ENCODE data around the gene JPH3.

The JPH3 gene

DNA sequence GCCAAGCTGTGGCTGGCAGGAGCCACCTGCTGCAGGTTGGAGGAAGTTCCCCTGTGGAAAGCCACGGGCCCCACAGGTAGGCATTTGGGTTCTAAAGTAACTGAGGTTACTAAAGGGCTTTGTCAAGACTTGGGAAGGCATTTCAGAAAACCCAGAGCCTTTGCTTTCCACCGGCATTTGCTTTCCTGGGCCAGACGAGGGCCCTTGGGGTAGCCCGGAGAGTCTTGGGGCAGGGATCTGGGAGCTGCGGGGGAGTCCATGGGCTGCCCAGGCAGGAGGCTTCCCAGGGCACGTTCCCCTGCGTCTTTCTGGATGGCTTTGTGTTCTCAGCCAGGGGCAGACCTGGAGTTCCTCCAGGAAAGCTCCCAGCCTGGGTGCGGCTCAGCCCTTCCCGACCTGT lies 43.5 kb downstream of the JPH3 start:
- Histone ChIP-seq H3K4me3 (ENCODE audit: low read length) (no peak overlapping the region), H3K9me3 (ENCODE audit: control insufficient read depth, low read length) (no peaks in the 10 kb centered on the region), H3K36me3 (ENCODE audit: control insufficient read depth, insufficient read depth, low read length, severe bottlenecking) (no peaks in the 10 kb centered on the region), H3K9ac (ENCODE audit: low read length) (no peak overlapping the region), H3K4me1 (ENCODE audit: control insufficient read depth, insufficient read depth, low read length) (no peaks in the 10 kb centered on the region), H3K27me3 (replicated peaks; ENCODE audit: control insufficient read depth, insufficient read depth, low read length) (peaks cover 66% of the 10 kb centered on the region)
- no peak for DNase-seq (ENCODE audit: low read depth)

DNA sequence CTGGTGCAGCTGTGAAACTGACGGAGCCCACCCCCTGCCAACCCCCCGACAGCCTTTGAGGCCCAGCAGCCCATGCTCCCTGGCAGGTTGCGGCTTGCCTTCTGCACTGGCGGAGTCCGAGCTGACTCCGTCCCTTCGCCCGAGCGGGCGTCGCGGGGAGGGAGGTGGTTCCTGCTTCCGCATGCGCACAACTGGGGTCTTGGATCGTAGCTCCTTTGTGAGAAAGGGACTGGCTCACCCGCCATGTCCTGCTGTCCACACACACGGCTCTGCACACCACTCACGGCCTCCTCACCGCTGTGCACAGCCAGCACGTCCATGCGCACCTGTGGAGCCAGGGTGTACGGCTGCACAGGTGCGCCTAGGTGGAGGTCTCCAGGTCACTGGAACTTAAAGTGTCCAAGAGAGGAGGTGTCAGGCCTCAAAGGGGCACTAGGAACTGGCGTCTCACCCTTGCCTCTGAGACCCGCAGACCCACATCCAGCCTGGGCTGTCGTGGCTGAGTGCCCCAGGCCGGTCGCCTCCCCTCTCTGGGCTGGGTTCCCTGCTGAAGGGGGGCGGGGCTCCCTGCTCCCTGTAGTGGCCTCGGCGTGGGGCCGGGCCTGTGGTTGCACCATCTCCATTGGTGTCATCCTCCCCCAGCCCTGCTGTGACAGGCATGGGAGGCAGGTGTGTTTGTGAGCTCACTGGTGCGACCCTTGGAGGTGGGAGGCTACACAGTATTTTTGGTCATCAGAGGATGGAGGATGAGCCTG lies 45.3 kb downstream of the JPH3 start:
- no peak overlapping the region for H3K4me3 ChIP-seq (ENCODE audit: low read length)
- no peak for DNase-seq (ENCODE audit: low read depth)
- no peaks in the 10 kb centered on the region for H3K9me3 ChIP-seq (ENCODE audit: control insufficient read depth, low read length)
- no peak overlapping the region for H3K9ac ChIP-seq (ENCODE audit: low read length)
- peaks cover 59% of the 10 kb centered on the region for H3K27me3 ChIP-seq (replicated peaks; ENCODE audit: control insufficient read depth, insufficient read depth, low read length)
- no peaks in the 10 kb centered on the region for H3K4me1 ChIP-seq (ENCODE audit: control insufficient read depth, insufficient read depth, low read length)
- no peaks in the 10 kb centered on the region for H3K36me3 ChIP-seq (ENCODE audit: control insufficient read depth, insufficient read depth, low read length, severe bottlenecking)

DNA sequence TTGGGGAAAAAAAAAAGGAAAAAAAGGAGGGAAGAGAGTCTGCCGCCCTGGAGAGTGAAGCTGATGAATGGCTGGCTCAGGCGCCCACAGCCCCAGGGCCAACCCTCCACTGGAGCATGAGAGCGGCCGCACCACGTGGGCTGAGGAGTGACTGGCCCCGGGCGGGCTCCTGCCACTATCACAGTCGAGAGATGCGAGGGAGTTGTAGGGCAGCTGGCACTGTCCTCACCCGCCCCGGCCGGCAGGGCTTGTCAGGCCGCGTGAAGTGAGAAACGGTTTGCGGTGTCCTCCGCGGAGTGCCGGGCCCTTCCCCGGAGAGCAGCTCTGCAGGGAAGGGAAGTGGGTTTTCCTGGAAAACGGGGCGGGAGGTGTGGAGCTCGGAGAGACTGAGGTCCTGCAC lies 45.9 kb downstream of the JPH3 start:
- Histone ChIP-seq H3K4me1 (ENCODE audit: control insufficient read depth, insufficient read depth, low read length) (no peaks in the 10 kb centered on the region), H3K27me3 (replicated peaks; ENCODE audit: control insufficient read depth, insufficient read depth, low read length) (peaks cover 55% of the 10 kb centered on the region), H3K9me3 (ENCODE audit: control insufficient read depth, low read length) (no peaks in the 10 kb centered on the region), H3K36me3 (ENCODE audit: control insufficient read depth, insufficient read depth, low read length, severe bottlenecking) (no peaks in the 10 kb centered on the region), H3K9ac (ENCODE audit: low read length) (no peak overlapping the region), H3K4me3 (ENCODE audit: low read length) (no peak overlapping the region)
- DNase-seq (ENCODE audit: low read depth), result no peak

GRCh38 chr16:87648698-87649487 lies 46.6 kb downstream of the JPH3 start:
- no peak overlapping the region for H3K4me3 ChIP-seq (ENCODE audit: low read length)
- no peak overlapping the region for H3K9ac ChIP-seq (ENCODE audit: low read length)
- no peaks in the 10 kb centered on the region for H3K4me1 ChIP-seq (ENCODE audit: control insufficient read depth, insufficient read depth, low read length)
- no peak for DNase-seq (ENCODE audit: low read depth)
- no peaks in the 10 kb centered on the region for H3K36me3 ChIP-seq (ENCODE audit: control insufficient read depth, insufficient read depth, low read length, severe bottlenecking)
- peaks cover 54% of the 10 kb centered on the region for H3K27me3 ChIP-seq (replicated peaks; ENCODE audit: control insufficient read depth, insufficient read depth, low read length)
- no peaks in the 10 kb centered on the region for H3K9me3 ChIP-seq (ENCODE audit: control insufficient read depth, low read length)

- no peaks in the 10 kb centered on the region for H3K36me3 ChIP-seq (ENCODE audit: control insufficient read depth, insufficient read depth, low read length, severe bottlenecking)
- H3K4me3 ChIP-seq (ENCODE audit: low read length), result no peak overlapping the region
- DNase-seq (ENCODE audit: low read depth), result no peak
- H3K4me1 ChIP-seq (ENCODE audit: control insufficient read depth, insufficient read depth, low read length), result no peaks in the 10 kb centered on the region
- H3K9me3 ChIP-seq (ENCODE audit: control insufficient read depth, low read length), result peaks cover 9% of the 10 kb centered on the region
- peaks cover 69% of the 10 kb centered on the region for H3K27me3 ChIP-seq (replicated peaks; ENCODE audit: control insufficient read depth, insufficient read depth, low read length)
- H3K9ac ChIP-seq (ENCODE audit: low read length), result no peak overlapping the region
These were observed 50.1 kb downstream of the JPH3 start for GRCh38 chr16:87652386-87652785.

DNA sequence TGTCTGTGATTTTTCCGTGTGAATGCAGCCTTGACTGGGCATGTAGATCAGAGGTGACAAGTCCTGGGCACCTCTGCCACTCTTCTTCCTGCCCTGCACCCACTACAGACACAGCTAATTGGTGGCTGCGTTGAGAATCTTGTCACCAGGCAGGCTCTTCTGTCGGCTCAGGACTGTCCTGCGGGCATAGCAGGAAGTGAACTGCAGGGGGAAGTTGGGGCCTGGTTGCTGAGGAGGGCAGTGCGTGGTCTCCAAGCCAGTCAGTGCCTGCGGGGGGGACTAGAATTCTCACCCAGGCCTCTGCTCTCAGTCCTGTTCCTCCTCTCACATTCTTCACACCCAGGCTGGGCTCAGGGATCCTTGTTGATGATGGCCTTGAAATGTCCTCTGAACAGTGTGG lies 50.5 kb downstream of the JPH3 start:
- peaks cover 70% of the 10 kb centered on the region for H3K27me3 ChIP-seq (replicated peaks; ENCODE audit: control insufficient read depth, insufficient read depth, low read length)
- H3K36me3 ChIP-seq (ENCODE audit: control insufficient read depth, insufficient read depth, low read length, severe bottlenecking), result no peaks in the 10 kb centered on the region

DNA sequence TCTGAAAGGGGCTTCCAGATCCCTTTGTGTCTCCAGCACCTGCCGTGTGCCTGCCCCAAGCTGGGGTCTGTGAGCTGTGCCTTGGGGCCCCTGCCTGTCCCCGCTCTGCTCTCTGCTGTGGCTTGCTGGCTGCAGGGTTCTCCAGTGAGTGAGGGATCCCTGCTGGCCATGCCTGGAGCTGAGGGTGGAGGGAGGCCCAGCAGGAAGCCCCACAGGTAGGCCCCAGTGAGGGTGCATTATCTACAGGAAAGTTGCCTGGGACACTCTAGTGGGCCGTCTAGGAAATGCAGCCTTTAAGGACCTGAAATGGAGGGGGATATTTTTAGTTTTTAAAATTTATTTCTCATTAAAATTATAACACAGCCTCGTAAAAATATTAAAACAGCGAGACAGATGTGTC lies 50.9 kb downstream of the JPH3 start:
- DNase-seq (ENCODE audit: low read depth), result peak; percentile 30

More for the DNA sequence above, 50.5 kb downstream of the JPH3 start:
- peaks cover 13% of the 10 kb centered on the region for H3K9me3 ChIP-seq (ENCODE audit: control insufficient read depth, low read length)
- H3K4me1 ChIP-seq (ENCODE audit: control insufficient read depth, insufficient read depth, low read length), result no peaks in the 10 kb centered on the region
- H3K9ac ChIP-seq (ENCODE audit: low read length), result no peak overlapping the region
- DNase-seq (ENCODE audit: low read depth), result no peak
- no peak overlapping the region for H3K4me3 ChIP-seq (ENCODE audit: low read length)

DNA sequence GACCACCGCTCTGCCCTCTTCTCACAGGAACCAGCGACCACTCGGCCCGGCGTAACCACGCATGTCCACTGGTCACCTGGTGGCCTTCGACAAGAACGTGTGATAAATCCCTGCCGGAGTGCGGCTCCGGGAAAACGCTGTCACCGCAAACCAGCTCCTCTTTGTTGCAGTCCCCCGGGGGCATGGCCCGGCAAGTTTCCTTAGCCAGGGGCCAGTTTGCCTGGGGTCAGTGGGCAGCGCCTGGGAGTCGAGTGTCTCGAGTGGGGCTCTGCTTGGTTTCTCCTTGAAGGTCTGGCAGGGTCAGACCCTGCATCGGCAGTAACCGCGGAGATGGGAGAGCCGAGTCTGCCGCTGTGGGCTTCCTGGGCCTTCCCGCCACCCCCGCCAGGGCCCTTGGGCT lies 52.5 kb downstream of the JPH3 start:
- Histone ChIP-seq H3K4me3 (ENCODE audit: low read length) (no peak overlapping the region), H3K27me3 (replicated peaks; ENCODE audit: control insufficient read depth, insufficient read depth, low read length) (peaks cover 71% of the 10 kb centered on the region), H3K36me3 (ENCODE audit: control insufficient read depth, insufficient read depth, low read length, severe bottlenecking) (no peaks in the 10 kb centered on the region), H3K4me1 (ENCODE audit: control insufficient read depth, insufficient read depth, low read length) (no peaks in the 10 kb centered on the region), H3K9me3 (ENCODE audit: control insufficient read depth, low read length) (peaks cover 18% of the 10 kb centered on the region), H3K9ac (ENCODE audit: low read length) (no peak overlapping the region)
- DNase-seq (ENCODE audit: low read depth), result no peak

More for the DNA sequence above, 50.9 kb downstream of the JPH3 start:
- Histone ChIP-seq H3K9me3 (ENCODE audit: control insufficient read depth, low read length) (peaks cover 17% of the 10 kb centered on the region), H3K36me3 (ENCODE audit: control insufficient read depth, insufficient read depth, low read length, severe bottlenecking) (no peaks in the 10 kb centered on the region), H3K4me3 (ENCODE audit: low read length) (no peak overlapping the region), H3K4me1 (ENCODE audit: control insufficient read depth, insufficient read depth, low read length) (no peaks in the 10 kb centered on the region), H3K9ac (ENCODE audit: low read length) (no peak overlapping the region), H3K27me3 (replicated peaks; ENCODE audit: control insufficient read depth, insufficient read depth, low read length) (peaks cover 73% of the 10 kb centered on the region)

GRCh38 chr16:87656328-87656727 lies 54.0 kb downstream of the JPH3 start:
- Histone ChIP-seq H3K9ac (ENCODE audit: low read length) (no peak overlapping the region), H3K27me3 (replicated peaks; ENCODE audit: control insufficient read depth, insufficient read depth, low read length) (peaks cover 70% of the 10 kb centered on the region), H3K9me3 (ENCODE audit: control insufficient read depth, low read length) (peaks cover 18% of the 10 kb centered on the region), H3K36me3 (ENCODE audit: control insufficient read depth, insufficient read depth, low read length, severe bottlenecking) (no peaks in the 10 kb centered on the region), H3K4me3 (ENCODE audit: low read length) (no peak overlapping the region), H3K4me1 (ENCODE audit: control insufficient read depth, insufficient read depth, low read length) (no peaks in the 10 kb centered on the region)
- no peak for DNase-seq (ENCODE audit: low read depth)

- H3K9me3 ChIP-seq (ENCODE audit: control insufficient read depth, low read length), result peaks cover 18% of the 10 kb centered on the region
- H3K27me3 ChIP-seq (replicated peaks; ENCODE audit: control insufficient read depth, insufficient read depth, low read length), result peaks cover 78% of the 10 kb centered on the region
- DNase-seq (ENCODE audit: low read depth), result no peak
- no peak overlapping the region for H3K9ac ChIP-seq (ENCODE audit: low read length)
- H3K4me1 ChIP-seq (ENCODE audit: control insufficient read depth, insufficient read depth, low read length), result no peaks in the 10 kb centered on the region
- no peak overlapping the region for H3K4me3 ChIP-seq (ENCODE audit: low read length)
- no peaks in the 10 kb centered on the region for H3K36me3 ChIP-seq (ENCODE audit: control insufficient read depth, insufficient read depth, low read length, severe bottlenecking)
These were observed 55.4 kb downstream of the JPH3 start for GRCh38 chr16:87657621-87658192.

DNA sequence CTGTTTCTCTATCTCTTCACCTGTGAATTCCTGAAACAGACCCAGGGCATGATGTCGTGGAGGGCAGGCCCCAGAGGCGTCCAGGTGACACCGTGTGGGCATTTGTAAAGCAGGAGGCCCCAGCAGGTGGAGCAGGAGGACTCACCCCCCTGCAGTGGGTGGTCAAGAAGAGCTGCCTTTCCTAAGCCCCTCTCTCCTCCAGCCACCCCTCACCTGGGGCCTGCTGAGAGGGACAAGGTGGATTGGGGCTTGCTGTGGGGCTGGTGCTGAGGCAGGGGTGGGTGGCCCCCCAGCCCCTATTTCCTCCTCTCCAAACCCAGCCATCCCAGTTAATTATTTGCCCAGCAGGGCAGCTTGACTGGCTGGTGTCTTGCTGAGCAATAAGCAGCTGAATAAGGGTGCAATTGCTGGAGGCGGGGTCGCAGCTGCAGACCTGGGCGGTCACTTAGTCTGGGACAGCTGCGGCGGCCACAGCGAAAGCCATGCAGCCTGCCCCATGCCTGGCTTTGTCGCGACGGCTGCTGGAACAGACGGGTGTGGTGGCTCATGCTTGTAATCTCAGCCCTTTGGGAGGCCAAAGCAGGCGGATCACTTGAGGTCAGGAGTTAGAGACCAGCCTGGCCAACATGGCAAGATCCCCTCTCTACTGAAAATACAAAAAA lies 56.4 kb downstream of the JPH3 start:
- no peaks in the 10 kb centered on the region for H3K4me1 ChIP-seq (ENCODE audit: control insufficient read depth, insufficient read depth, low read length)
- peaks cover 85% of the 10 kb centered on the region for H3K27me3 ChIP-seq (replicated peaks; ENCODE audit: control insufficient read depth, insufficient read depth, low read length)
- no peak for DNase-seq (ENCODE audit: low read depth)
- no peak overlapping the region for H3K4me3 ChIP-seq (ENCODE audit: low read length)
- no peaks in the 10 kb centered on the region for H3K36me3 ChIP-seq (ENCODE audit: control insufficient read depth, insufficient read depth, low read length, severe bottlenecking)
- H3K9ac ChIP-seq (ENCODE audit: low read length), result no peak overlapping the region
- peaks cover 18% of the 10 kb centered on the region for H3K9me3 ChIP-seq (ENCODE audit: control insufficient read depth, low read length)

Measured in adipocyte (in vitro differentiated cells).